NK-92 treated with Interleukin-12 subunit alpha and Interleukin-12 subunit beta, amount 100 ng/mL, for 24 hours (cell line): ENCODE measurements around the gene RINT1.

ENCODE experiments used
- DNase-seq: peaks from one replicate; lab custom pipeline; 2025; lab: John Stamatoyannopoulos, UW

Gene RINT1

DNA sequence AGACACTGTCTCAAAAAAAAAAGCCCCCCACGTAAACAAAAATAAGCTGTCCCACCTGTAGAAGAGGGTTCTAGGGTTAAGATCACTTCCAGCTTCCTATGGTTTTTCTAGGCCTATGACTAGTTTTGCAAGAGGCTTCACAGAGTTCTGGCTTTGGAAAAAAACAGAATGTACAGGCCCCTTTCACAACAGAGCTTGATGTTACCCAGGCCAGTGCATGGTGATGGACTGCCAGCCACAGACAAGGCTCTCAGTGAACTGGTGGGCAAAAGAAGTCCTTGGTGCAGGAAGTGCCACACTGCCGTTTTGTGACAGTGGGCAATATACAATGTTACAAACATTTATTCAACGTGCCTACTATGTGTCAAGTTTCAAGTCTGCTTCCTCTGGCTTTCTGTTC, 67.5 kb downstream of the RINT1 start:
- DNase-seq: no peak

DNA sequence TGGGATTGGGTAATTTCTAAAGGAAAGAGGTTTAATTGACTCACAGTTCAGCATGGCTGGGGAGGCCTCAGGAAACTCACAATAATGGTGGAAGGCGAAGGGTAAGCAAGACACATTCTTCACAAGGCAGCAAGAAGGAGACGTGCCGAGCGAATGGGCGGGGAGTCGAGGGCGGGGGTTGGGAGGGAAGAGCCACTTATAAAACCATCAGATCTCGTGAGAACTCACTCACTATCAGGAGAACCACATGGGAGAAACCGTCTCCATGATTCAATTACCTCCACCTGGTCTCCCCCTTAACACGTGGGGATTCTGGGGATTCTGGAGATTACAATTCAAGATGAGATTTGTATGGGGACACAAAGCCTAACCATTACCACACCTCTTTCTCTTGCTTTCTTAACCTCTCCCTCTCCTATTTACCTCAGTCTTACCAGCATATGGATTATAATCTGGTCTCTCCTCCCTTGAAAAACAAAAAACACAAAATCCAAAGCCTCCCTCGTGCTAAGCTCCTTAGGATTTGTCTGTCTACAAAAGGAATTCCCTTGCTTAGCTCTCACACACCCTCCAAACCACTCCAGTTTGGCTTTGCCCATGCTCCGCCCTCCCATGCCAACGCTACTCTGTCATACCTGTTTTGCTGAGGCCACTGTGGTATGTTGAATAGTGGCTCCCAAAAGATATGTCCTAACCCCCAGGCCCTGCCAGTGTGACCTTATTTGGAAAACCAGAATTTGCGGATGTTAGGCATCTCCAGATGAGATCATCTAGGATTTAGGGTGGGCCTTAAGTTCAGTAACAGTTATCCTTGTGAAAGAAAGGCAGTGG, 68.9 kb downstream of the RINT1 start:
- DNase-seq: no peak

DNA sequence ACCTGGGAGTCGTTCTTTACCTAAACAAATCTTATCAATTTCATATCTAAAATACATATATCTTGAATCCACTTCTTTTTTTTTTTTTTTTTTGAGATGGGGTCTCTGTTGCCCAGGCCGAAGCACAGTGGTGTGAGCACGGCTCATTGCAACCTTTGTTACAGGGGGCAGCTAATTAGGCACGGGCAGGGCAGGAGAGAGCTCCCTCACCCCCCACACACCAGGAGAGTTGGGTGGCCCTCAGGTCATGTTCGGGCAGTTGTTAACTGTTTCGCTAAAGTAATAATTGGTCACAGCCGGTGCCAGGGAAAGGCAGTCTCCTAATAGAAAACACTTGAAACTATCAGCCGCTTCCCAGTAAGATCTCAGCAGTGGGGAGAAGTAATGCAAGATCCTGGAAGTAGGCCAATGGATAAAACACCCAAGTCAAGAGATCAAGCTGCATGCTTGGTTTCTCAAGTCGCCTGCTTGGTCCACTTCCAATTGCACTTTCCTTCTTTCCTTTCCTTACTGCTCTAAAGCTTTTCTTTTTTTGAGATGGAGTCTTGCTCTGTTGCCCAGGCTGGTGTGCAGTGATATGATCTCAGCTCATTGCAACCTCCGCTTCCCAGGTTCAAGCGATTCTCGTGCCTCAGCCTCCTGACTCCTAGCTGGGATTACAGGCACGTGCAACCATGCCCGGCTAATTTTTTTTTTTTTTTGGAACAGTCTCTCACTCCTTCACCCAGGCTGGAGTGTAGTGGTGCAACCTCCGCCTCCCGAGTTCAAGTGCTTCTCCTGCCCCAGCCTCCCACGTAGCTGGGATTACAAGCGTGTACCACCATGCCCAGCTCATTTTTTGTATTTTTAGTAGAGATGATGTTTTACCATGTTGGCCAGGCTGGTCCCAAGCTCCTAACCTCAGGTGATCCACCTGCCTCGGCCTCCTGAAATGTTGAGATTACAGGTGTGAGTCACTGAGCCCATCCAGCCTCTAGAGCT, 70.6 kb downstream of the RINT1 start:
- DNase-seq: no peak

DNA sequence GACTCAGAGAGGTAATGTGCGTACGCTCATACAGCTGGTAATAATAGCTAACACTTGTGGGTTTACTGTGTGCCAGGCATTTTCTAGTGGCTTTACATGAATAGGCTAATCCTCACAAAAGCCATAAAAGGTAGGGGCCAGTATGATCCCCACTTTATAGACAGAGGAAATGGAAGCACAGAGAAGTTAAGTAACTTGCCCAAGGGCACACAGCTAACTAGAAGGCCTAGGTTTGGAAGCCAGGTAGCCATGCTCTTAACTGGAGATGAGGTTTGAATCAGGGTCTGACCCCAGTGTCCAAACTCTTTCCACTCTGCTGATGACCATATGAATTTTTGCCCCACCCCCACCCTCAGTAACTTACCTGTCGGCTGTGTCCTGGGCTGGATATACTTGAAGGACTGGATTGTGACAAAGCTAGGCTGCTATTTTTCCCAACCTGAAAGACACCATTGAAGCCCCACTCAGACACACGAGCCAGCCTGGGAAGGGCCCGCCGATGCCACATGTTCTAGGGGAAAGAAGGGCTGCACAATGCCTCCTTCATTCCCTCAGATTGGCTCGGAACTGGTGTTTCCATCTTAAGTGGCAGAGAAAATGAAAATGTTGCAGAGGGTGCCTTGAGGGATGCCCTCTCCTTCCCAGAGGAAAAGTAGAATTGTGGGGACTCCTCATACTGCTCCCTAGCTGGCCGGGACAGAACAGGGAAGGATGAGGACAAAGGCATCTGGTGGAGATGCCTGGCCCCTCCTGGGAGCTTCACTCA, 78.3 kb downstream of the RINT1 start:
- DNase-seq: no peak

DNA sequence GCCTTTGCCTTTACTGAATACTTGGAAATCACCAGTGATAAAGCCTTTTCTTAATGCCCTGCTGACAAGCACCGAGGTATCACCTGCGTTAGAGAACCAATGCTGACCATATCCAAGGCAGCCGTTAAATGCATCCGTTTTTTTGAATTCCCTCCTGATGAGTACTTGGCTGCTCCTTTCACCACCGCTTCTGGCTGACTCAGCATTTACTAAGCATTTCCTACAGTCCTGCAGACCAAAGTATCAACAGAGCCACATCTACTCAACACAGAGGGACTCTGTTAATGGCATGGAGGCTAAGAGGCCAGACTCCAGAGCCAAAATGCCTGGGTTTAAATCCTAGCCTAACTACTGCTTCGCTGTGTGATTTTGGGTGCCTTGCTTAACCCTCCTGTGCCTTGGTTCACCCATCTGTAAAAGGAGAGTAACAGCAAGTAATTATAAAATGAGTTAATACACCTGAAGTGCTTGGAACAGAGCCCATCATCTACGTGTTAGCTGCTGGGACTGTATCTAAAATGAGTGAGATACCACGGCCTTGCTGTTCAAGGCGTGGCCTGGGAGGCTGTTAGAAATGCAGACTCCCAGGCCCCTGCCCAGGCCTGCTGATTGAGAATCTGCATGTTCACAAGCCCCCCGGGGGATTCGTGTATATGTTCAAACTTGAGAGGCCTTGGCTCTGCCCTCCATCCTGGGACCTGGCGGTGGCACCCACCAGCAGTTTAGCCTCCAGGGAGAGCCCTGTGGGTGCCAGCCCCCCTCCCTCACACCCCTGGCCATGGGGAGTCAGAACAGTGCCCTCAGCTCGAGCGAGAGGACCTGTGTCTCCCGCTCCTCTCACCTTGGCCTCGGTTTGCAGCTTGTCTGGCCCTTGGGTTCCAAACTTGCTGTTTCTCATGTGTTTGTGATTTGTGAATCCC, 80.1 kb downstream of the RINT1 start:
- no peak for DNase-seq

DNA sequence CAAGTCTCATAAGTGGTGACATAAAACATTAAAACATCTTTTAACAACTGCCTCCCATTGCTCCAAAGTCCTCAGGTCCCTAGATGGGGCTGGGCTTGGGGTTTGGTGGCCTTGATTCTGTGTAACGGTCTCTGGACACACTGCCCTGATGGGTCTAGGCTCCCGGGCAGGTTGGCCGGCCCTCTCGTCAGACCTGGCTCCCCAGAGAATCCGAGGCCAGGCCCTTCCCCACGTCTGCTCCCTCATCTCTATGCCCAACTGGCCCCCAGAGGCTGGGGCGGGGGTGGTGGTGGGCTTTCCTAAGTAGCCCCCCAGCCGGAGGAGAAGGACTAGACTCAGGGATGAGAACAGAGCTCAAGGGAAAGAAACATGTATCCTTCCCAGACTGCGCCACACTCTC, 80.8 kb downstream of the RINT1 start:
- no peak for DNase-seq

DNA sequence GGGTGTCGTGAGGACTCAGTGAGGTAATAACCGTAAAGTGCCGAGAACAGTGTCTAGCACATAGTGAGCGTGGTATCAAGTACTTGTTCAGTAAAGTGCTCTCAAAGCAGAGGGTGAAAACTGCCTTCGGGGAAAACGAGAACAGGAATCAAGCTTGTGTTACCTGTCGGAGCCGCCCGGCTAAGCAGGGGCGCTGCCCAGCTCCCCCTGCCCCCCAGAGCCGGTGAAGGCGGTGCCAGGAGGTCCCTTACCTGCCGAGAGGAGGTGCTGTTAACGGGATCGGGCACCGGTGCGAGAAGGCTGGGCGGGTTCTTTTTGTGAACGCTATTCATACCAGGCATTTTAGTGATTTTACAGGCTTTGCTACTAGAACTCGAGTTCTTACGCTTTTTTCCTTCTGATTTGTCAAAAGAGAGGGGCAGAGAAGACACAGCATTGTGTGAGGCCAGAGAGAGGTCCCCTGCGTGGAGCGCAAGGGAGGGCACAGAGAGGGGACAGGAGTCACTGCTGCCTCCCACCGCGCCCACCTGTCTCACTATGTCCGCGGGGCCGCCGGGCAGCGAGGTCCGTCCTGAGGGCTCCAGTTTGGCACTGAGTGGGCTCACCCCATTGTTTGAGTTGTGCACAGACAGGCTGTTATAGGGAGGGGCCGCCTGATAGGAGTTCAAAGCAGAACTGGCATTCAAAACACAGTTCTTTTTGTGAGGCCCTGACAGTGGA, 81.8 kb downstream of the RINT1 start:
- DNase-seq: no peak

DNA sequence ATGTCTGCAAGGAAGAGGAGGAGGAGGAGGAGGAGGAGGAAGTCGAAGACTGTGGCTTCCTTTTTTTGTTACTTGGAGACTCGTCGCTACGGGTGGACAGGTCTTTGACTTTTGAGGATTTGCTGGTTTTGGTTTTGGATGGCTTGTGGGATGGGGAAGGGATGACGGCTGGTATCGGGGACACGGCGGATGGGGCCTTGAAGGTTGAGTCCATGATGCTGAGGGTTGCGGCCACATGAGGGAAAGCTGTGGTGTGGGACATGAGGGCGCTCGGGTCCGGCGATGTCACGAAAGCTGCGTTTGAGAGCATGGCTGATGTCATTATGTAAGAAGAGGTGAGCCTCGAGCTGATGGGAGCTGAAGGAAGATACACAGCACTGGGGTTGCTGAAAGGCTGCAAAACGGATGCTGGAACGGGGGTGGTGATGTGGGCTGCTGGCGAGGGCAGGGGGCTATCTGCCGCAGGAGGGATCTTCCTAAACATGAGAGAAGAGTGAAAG, 82.4 kb downstream of the RINT1 start:
- DNase-seq: no peak
